Measurements from ENCODE around the gene PURB.

- TF ChIP-seq CTCF (IDR thresholded peaks at IDR 0.05; ENCODE audit: insufficient read depth, low read length, poor library complexity, severe bottlenecking) (no peak), EZH2phosphoT487 (conservative IDR thresholded peaks at IDR 0.05; ENCODE audit: low read length) (no peak)
These were observed 523 bp downstream of the PURB start for GRCh38 chr7:44884621-44885393.
